Measurements from ENCODE around the gene TUBGCP6.

The TUBGCP6 gene

DNA sequence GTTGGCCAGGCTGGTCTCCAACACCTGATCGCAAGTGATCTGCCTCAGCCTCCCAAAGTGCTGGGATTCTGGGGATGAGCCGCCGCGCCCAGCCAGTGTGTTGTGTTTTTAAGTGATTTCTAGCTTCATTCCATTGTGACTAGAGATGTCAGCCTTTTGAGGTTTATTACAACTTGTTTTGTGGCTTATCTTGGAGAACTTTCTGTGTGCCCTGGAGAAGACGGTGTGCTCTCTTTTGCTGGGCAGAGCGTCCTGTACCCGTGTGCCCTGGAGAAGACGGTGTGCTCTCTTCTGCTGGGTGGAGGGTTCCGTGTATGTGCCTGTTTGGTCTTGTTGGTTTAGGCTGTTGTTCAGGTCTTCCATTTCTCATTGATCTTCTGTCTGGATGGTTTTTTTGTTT is 31.6 kb downstream of the TUBGCP6 start:
- ATAC-seq, result no peak
- TF ChIP-seq ZC3H10 (CRISPR knock-in tag; IDR thresholded peaks at IDR 0.05), result no peak
- no peak for TF ChIP-seq ZFP30 (CRISPR knock-in tag; IDR thresholded peaks at IDR 0.05)
- no peak for TF ChIP-seq ZNF8 (CRISPR knock-in tag; IDR thresholded peaks at IDR 0.05)
- no peak for TF ChIP-seq OSR1 (CRISPR knock-in tag; IDR thresholded peaks at IDR 0.05)

DNA sequence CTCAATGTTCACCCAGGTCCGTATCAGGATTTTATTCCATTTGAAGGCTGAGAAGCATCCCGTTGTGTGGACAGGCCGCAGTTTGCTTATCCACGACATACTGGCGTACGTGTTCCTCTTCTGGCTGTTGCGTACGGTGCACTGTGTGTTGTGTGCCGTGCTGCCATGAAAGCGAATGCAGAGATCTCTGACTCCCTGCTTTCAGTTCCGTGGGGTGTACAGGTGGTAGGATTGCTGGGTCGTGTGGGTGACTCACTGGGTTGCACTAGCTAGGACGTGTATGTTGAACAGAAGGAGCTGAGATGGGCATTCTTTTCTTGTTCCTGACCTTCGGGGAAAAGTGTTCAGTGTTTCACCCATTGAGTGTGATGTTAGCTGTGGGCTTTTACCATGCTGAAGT is 33.7 kb downstream of the TUBGCP6 start:
- TF ChIP-seq, protein P1, sequence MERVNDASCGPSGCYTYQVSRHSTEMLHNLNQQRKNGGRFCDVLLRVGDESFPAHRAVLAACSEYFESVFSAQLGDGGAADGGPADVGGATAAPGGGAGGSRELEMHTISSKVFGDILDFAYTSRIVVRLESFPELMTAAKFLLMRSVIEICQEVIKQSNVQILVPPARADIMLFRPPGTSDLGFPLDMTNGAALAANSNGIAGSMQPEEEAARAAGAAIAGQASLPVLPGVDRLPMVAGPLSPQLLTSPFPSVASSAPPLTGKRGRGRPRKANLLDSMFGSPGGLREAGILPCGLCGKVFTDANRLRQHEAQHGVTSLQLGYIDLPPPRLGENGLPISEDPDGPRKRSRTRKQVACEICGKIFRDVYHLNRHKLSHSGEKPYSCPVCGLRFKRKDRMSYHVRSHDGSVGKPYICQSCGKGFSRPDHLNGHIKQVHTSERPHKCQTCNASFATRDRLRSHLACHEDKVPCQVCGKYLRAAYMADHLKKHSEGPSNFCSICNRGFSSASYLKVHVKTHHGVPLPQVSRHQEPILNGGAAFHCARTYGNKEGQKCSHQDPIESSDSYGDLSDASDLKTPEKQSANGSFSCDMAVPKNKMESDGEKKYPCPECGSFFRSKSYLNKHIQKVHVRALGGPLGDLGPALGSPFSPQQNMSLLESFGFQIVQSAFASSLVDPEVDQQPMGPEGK (CRISPR knock-in tag; IDR thresholded peaks at IDR 0.05; ENCODE audit: borderline replicate concordance), result no peak
- TF ChIP-seq ESRRG (CRISPR knock-in tag; IDR thresholded peaks at IDR 0.05) (no peak), ZNF565 (CRISPR knock-in tag; conservative IDR thresholded peaks at IDR 0.05; ENCODE audit: low read depth) (no peak), PPARA (CRISPR knock-in tag; IDR thresholded peaks at IDR 0.05; ENCODE audit: borderline replicate concordance) (no peak), ZNF70 (CRISPR knock-in tag; IDR thresholded peaks at IDR 0.05) (no peak), CSDC2 (CRISPR knock-in tag; IDR thresholded peaks at IDR 0.05) (no peak), SNAI2 (CRISPR knock-in tag; IDR thresholded peaks at IDR 0.05) (no peak), TOX (CRISPR knock-in tag; IDR thresholded peaks at IDR 0.05; ENCODE audit: borderline replicate concordance) (no peak), ARNTL (CRISPR knock-in tag; IDR thresholded peaks at IDR 0.05; ENCODE audit: borderline replicate concordance, low read depth) (no peak), ZFP3 (CRISPR knock-in tag; IDR thresholded peaks at IDR 0.05) (no peak), ZNF8 (CRISPR knock-in tag; IDR thresholded peaks at IDR 0.05) (no peak), ISL1 (CRISPR knock-in tag; IDR thresholded peaks at IDR 0.05) (no peak), TCF4 (CRISPR knock-in tag; IDR thresholded peaks at IDR 0.05; ENCODE audit: borderline replicate concordance) (no peak), ZC3H10 (CRISPR knock-in tag; IDR thresholded peaks at IDR 0.05) (no peak), BACH2 (CRISPR knock-in tag; IDR thresholded peaks at IDR 0.05; ENCODE audit: borderline replicate concordance) (no peak)
- TF ChIP-seq, protein P2, sequence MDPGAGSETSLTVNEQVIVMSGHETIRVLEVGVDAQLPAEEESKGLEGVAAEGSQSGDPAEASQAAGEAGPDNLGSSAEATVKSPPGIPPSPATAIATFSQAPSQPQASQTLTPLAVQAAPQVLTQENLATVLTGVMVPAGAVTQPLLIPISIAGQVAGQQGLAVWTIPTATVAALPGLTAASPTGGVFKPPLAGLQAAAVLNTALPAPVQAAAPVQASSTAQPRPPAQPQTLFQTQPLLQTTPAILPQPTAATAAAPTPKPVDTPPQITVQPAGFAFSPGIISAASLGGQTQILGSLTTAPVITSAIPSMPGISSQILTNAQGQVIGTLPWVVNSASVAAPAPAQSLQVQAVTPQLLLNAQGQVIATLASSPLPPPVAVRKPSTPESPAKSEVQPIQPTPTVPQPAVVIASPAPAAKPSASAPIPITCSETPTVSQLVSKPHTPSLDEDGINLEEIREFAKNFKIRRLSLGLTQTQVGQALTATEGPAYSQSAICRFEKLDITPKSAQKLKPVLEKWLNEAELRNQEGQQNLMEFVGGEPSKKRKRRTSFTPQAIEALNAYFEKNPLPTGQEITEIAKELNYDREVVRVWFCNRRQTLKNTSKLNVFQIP (CRISPR knock-in tag; IDR thresholded peaks at IDR 0.05; ENCODE audit: borderline replicate concordance, low read depth), result no peak
- TF ChIP-seq, protein P3, sequence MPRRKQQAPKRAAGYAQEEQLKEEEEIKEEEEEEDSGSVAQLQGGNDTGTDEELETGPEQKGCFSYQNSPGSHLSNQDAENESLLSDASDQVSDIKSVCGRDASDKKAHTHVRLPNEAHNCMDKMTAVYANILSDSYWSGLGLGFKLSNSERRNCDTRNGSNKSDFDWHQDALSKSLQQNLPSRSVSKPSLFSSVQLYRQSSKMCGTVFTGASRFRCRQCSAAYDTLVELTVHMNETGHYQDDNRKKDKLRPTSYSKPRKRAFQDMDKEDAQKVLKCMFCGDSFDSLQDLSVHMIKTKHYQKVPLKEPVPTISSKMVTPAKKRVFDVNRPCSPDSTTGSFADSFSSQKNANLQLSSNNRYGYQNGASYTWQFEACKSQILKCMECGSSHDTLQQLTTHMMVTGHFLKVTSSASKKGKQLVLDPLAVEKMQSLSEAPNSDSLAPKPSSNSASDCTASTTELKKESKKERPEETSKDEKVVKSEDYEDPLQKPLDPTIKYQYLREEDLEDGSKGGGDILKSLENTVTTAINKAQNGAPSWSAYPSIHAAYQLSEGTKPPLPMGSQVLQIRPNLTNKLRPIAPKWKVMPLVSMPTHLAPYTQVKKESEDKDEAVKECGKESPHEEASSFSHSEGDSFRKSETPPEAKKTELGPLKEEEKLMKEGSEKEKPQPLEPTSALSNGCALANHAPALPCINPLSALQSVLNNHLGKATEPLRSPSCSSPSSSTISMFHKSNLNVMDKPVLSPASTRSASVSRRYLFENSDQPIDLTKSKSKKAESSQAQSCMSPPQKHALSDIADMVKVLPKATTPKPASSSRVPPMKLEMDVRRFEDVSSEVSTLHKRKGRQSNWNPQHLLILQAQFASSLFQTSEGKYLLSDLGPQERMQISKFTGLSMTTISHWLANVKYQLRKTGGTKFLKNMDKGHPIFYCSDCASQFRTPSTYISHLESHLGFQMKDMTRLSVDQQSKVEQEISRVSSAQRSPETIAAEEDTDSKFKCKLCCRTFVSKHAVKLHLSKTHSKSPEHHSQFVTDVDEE (CRISPR knock-in tag; IDR thresholded peaks at IDR 0.05), result no peak
- TF ChIP-seq, protein P4, sequence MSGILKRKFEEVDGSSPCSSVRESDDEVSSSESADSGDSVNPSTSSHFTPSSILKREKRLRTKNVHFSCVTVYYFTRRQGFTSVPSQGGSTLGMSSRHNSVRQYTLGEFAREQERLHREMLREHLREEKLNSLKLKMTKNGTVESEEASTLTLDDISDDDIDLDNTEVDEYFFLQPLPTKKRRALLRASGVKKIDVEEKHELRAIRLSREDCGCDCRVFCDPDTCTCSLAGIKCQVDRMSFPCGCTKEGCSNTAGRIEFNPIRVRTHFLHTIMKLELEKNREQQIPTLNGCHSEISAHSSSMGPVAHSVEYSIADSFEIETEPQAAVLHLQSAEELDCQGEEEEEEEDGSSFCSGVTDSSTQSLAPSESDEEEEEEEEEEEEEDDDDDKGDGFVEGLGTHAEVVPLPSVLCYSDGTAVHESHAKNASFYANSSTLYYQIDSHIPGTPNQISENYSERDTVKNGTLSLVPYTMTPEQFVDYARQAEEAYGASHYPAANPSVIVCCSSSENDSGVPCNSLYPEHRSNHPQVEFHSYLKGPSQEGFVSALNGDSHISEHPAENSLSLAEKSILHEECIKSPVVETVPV (CRISPR knock-in tag; IDR thresholded peaks at IDR 0.05), result no peak
- TF ChIP-seq, protein P5, sequence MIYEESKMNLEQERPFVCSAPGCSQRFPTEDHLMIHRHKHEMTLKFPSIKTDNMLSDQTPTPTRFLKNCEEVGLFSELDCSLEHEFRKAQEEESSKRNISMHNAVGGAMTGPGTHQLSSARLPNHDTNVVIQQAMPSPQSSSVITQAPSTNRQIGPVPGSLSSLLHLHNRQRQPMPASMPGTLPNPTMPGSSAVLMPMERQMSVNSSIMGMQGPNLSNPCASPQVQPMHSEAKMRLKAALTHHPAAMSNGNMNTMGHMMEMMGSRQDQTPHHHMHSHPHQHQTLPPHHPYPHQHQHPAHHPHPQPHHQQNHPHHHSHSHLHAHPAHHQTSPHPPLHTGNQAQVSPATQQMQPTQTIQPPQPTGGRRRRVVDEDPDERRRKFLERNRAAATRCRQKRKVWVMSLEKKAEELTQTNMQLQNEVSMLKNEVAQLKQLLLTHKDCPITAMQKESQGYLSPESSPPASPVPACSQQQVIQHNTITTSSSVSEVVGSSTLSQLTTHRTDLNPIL (CRISPR knock-in tag; IDR thresholded peaks at IDR 0.05; ENCODE audit: low read depth), result no peak
- no peak for ATAC-seq

DNA sequence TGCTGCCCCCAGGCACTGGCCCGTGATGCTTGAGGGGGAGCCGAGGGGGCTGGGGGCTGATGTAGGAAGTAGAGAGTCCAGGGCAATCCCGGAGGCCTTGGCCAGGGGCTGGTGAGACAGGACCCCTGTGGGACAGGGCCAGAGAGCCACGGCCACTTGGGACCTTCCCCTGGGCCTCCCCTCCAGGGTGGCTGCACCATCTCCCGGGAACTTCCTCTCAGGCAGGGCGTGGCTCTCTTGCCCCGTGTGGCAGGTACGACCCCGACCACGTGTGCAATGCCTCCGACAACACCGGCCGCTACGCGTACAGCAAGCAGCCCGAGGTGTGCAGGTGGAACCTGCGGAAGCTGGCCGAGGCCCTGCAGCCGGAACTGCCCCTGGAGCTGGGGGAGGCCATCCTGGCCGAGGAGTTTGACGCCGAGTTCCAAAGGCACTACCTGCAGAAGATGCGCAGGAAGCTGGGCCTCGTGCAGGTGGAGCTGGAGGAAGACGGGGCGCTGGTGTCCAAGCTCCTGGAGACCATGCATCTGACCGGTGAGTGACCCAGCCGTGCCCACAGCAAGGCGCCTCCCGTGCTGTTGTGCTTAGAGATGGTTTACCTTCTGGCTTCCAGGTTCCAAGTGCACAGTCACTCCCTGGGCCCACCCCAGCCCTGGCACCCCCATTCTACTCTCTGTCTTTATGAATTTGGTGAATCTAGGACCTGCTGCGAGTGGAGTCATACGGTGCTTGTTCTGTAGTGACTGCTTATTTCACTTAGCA is 34.3 kb downstream of the TUBGCP6 start:
- ATAC-seq, result no peak
- TF ChIP-seq, protein P3 (CRISPR knock-in tag; IDR thresholded peaks at IDR 0.05), result no peak
- TF ChIP-seq ISL1 (CRISPR knock-in tag; IDR thresholded peaks at IDR 0.05) (no peak), OSR1 (CRISPR knock-in tag; IDR thresholded peaks at IDR 0.05) (no peak), ARNTL (CRISPR knock-in tag; IDR thresholded peaks at IDR 0.05; ENCODE audit: borderline replicate concordance, low read depth) (no peak), BACH2 (CRISPR knock-in tag; IDR thresholded peaks at IDR 0.05; ENCODE audit: borderline replicate concordance) (no peak), TCF4 (CRISPR knock-in tag; IDR thresholded peaks at IDR 0.05; ENCODE audit: borderline replicate concordance) (no peak), PPARA (CRISPR knock-in tag; IDR thresholded peaks at IDR 0.05; ENCODE audit: borderline replicate concordance) (no peak), CSDC2 (CRISPR knock-in tag; IDR thresholded peaks at IDR 0.05) (no peak)
- TF ChIP-seq, protein P5 (CRISPR knock-in tag; IDR thresholded peaks at IDR 0.05; ENCODE audit: low read depth), result no peak

Data from SK-N-SH treated with all-trans-retinoic acid at 6 μM for 48 hours (cell line).